ENCODE data around the gene AMN1.
"Not testable (repeated sequence)": the region's sequence is repeated elsewhere in the genome, so short reads cannot be mapped to it uniquely, and the experiment has no call there.

AMN1 gene

DNA sequence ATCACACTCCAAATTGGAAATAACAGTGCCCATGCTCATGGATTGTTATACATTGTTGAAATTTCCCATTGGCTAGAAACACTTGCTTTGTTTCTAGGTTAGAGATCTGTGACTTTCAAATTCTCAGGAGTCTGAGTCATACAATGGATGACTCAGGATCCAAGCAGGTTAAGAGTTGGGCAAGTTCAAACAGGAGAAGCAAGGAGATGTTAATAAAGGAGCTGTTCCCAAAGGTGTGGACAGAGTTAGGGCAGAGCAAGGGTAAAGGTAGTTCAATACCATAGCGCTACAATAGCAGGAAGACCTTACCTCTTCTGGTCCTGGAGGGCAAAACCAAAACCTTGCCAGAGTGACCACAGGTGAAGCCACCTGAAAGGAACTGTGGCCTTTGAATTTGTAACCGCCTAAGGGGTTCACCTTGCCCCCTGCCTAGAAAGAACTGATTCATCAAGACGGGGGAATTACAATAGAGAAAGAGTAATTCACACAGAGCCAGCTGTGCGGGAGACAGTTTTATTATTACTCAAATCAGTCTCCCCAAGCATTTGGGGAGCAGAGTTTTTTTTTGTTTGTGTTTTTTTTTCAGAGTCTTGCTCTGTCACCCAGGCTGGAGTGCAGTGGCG, 4.2 kb upstream of the AMN1 start:
- DNase-seq: peak in 1 of 3 donors; percentile 45

DNA sequence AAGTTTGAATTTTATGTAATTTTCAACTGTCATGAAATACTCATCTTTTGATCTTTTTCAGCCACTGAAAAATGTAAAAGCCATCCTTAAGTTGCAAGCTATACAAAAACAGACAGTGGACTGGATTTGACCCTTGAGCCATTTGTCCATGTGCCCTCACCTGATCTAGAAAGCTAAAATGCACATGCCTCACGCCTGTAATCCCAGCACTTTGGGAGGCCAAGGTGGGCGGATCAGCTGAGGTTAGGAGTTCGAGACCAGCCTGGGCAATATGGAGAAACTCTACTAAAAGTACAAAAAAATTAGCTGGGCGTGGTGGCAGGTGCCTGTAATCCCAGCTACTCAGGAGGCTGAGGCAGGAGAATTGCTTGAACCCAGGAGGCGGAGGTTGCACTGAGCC, 2.4 kb upstream of the AMN1 start:
- DNase-seq: not testable (repeated sequence)

DNA sequence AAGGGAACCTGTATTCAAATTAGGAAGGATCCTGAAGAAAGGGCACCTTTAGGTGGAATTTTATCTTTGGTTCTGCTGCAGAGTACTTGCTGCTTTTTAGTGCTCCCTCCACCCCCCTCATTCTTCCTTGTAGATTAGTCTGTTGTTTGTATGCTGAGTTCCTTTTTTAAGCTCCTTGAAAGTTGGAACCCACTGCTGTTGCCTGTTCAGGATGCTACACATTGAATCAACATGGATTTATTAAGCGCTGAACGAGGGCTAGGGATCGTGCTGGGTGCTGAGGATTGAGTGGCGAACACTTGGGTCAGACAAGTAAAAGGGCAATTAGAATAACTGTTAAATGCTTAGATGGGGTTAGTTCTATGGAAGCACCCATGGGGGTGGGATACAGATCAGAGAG, 884 bp upstream of the AMN1 start:
- no peak for DNase-seq

DNA sequence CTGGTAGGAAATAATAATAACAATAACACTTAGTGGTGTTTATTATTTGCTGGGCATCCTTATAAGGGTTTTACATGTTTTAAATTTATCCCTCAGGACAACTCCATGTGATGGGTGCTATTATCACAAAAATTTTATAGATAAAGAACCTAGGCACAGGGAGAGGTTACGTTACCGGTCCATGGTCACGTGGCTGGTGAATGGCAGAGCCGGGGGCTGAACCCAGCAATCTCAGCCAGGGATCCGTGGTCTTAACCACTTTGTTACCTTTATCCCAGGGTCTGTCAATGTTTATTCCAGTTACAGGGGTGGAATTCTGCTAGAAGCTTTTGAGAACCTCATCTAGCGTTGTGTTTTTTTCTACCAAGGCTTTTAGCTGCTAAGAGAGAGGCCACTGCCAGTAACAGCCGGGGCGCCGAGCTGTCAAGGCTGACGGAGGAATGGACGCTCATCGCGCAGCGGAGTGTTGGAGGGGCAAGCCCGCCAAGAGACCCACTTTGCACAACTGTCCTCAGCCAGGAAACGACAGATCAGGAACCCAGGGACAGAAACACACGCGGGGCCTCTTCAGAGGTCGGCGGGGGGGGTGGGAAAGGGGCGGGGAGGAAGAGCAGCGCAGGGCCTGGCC, 418 bp downstream of the AMN1 start:
- DNase-seq: peak in 1 of 3 donors; percentile 47

DNA sequence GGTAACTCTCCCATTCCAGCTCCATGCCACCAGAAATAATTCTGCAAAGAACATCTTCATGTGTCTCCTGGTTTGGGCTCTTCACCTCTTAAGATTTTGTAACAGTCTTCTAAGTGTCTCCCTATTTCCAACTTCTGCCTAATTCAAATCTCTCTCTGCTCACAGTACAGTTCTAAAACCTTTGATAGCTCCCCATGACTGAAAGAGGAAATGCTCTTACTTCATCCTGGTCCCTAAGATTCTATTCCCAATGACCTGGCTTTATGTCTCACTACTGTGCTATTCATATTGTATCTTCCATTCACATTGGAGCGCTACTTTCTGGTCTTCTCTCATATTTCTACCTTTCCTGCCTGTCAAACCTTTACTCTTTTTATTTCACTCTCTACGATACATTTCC, 1.6 kb downstream of the AMN1 start:
- DNase-seq: peak in 2 of 3 donors; percentile 30 to 44

DNA sequence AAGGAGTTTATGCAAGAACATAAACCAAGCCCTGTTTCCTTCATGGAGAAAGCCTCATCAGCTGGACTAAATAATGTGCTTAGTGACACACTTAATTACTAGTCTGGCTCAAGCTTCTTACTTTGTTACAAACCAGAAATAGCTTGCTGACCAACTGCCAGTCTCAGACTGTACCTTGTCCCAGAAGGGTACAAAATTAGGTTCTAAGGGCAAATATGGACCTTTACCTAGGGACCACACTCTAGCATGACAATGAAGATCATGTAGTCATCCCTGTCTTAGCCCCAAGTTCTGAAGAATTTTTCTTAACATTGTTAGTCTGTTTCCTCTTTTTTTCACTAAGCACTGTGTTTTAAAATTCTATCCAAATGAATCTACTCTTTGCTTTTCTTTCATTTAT, 2.2 kb downstream of the AMN1 start:
- DNase-seq: no peak

DNA sequence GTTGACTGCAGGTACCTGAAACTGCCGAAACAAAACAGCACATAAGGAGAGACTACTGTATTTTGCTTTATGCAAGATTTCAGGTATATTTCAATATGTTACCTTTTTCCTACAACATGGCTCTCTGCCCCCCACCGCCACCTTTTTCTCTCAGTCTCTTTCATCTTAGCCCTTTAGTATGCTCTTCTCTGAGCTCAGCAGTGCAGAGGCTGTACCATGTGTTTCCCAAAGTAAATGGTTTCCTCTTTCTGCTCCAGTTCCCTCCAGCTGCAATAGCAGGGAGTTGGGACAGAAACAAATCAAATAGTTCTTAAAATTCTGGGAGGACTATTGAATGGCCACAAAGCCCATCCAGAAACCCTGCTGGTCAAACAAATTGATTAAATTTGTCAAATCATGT, 4.3 kb downstream of the AMN1 start:
- peak; percentile 37 to 51 (median 43) for DNase-seq

DNA sequence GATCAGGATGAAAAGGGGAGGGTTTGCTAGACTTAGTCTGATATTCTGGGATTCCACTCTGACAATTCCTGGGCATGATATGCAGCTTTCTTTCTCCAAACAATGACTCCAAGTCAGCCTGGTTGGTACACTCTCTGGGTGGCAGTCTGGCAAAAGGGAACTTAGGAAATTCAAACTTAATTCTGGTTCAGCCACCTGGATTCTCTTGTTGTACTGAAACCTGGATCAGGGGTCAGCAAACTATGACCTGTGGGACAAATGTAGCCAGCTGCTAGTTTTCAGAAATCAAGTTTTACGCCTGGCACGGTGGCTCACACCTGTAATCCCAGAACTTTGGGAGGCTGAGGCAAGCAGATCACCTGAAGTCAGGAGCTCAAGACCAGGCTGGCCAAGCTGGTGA, 6.2 kb downstream of the AMN1 start:
- no peak for DNase-seq

DNA sequence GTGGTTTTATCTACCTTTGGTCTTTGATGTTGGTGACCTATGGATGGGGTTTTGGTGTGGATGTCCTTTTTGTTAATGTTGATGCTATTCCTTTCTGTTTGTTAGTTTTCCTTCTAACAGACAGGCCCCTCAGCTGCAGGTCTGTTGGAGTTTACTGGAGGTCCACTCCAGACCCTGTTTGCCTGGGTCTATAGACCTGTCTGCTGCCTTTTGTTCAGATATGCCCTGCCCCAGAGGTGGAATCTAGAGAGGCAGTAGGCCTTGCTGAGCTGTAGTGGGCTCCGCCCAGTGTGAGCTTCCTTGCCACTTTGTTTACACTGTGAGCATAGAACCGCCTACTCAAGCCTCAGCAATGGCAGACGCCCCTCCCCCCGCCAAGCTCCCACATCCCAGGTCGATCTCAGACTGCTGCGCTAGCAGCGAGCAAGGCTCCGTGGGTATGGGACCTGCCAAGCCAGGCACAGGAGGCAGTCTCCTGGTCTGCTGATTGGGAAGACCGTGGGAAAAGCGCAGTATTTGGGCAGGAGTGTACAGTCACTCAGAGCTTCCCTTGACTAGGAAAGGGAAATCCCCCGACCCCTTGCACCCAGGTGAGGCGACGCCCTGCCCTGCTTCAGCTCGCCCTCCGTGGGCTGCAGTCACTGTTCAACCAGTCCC, 10.2 kb downstream of the AMN1 start:
- not testable (repeated sequence) for DNase-seq

DNA sequence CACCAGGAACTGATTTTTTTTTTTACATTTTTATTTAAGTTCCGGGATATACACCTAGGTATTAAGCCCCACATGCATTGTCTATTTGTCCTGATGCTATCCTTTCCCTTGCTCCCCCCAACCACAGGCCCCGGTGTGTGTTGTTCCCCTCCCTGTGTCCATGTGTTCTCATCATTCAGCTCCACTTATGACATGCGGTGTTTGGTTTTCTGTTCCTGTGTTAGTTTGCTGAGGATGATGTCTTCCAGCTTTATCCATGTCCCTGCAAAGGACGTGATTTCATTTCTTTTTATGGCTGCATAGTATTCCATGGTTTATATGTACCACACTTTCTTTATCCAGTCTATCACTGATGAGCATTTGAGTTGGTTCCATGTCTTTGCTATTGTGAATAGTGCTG, 11.8 kb downstream of the AMN1 start:
- DNase-seq: not testable (repeated sequence)

DNA sequence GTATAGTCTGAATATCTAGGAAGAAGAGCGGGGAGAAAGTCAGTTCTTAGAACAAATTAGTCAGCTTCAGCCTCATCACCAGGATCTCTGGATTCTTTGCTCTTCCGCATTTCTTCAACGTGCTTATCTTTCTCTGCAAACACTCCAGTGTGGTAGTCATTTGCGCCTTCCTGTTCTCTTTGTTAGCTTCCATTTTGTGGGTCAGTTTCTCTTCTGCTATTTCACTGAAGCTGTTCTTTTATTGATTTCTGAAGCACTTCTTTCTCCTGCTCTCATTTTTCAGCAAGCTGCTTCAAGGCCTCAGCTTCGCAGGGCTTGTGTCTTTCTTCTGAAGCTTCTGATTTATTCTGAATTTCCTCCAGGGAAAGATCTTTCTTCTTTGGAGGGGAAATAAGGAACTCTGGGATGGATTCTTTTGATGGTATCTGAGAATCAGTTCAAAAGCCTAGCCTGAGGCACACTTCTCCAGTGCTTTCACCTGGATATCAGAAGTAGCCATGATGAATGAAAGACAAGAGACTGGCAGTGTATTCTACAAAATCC, 13.5 kb downstream of the AMN1 start:
- peak; percentile 79 to 91 (median 90) for DNase-seq

DNA sequence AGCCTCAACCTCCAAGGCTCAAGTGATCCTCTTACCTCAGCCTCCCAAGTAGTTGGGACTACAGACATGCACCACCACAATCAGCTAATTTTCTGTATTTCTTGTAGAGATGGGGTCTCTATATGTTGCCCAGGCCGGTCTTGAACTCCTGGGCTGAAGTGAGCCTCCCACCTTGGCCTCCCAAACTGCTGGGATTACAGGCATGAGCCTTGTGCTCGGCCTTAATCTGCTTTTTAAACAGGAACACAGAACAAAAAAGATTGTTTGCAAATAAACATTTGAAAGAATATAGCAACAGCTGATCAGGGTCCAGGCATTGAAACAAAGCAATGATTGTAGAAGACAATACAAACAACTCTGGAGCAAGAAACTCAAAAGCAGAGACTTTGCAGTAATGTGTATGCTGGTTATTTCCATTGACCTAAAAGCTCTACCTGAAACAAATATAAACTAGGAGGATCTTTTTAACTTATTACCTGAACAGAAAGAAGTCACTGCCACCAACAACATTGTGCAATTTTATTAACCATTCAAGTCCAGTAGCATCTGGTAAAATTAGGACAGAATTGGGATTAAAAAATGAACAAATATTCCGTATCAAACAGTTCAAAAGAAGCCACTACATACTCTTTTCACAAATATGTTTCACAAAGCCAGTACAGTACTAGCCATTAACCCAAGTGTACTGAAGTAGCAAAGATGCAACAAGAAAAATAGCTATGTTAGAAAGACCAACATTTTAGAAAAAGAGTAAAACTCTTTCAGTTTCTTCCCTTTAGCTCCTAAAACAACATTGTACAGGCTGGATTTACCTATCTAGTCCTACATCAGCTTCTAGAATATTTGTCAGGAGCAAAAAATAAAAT, 14.2 kb downstream of the AMN1 start:
- DNase-seq: no peak

DNA sequence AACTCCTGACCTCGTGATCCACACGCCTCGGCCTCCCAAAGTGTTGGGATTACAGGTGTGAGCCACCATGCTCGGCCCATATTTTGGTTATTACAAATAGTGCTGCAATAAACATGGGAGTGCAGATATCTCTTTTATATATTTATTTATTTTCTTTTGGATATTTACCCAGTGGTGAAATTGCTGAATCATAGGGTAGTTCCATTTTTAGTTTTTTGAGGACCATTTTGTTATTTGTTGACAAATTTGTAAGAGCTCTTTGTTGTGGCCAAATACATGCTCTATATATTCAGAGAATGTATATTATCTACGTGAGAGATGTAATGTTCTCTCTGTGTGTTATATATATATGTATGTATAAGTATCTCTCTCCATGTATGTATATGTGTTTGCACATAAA, 15.9 kb downstream of the AMN1 start:
- DNase-seq: no peak

DNA sequence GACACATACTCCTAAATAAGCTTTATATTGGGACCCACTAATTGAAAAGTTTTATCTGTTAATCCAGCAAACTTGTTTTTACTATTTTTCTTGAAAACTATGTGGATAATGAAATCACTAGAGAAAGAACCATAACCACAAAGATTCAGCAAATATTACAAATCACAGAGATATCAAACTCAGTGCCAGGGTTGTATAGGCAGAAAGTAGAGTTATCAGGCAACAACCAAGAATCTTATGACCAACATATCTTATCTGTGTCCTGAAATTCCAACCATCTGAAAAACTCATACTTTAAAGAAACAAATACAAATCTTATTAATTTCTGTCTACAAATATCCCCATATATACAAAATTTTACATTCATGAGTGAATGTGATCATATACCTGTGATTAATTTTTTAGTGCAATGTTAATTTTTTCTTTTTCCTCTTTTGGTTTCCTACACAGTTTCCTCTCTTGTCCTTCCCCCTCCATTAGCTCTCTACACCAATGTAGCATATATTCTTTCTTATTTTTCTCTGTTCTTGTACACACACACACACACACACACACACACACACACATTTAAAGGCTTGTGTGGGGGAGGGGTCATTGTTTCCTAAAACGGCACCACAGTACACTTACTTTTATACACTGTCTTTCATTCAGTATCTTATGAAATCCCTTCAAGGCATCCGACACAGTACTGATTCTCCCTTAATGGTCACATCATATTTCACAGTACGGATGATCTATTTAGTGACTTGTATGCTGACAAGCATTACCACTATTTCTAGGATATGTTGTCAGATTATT, 18.6 kb downstream of the AMN1 start:
- no peak for DNase-seq

DNA sequence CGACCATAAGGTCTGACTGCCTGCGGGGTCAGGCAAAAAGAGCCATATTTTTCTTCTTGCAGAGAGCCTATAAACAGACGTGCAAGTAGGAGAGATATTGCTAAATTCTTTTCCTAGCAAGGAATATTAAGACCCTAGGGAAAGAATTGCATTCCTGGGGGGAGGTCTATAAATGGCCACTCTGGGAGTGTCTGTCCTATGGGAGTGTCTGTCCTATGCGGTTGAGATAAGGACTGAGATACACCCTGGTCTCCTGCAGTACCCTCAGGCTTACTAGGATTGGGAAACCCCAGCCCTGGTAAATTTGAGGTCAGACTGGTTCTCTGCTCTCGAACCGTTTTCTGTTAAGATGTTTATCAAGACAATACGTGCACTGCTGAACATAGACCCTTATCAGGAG, 20.7 kb downstream of the AMN1 start:
- not testable (repeated sequence) for DNase-seq

DNA sequence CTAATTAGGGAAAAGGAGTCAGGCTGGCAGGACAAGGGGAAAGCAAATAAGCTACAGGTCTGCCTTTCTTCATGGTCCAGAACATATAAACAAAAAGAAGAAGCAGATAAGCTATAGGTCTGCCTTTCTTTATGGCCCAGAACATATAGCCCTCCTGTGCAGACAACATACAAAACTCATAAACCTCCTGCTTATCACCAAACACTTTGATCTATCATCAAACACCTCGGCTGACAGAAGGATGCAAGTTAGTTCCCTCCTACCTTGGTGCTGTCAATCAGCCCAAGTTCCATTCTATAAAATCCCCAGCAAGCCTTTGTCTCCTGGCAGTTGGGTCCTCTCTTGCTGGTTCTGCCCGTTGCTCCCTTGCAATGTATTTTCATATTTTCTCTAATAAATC, 23.2 kb downstream of the AMN1 start:
- DNase-seq: no peak

DNA sequence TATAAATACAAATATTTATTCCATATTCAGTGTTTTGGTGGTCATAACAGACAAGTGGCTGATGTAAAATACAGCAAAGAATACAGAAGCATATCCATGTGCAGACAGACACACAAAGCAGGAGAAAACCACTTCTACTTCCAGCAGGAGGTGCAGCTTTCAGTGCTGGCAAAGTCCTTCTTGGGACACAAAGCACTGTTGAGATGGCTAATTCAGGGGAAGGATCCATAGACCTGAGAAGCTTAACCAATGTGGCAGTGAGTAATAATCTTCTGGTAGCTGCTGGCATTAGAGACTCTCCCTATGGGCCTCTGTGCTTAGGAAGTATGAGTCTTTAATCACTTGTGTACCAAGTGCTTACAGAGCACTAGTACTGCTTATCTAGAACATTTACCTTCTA, 26.8 kb downstream of the AMN1 start:
- DNase-seq: peak; percentile 10 to 28 (median 28)

DNA sequence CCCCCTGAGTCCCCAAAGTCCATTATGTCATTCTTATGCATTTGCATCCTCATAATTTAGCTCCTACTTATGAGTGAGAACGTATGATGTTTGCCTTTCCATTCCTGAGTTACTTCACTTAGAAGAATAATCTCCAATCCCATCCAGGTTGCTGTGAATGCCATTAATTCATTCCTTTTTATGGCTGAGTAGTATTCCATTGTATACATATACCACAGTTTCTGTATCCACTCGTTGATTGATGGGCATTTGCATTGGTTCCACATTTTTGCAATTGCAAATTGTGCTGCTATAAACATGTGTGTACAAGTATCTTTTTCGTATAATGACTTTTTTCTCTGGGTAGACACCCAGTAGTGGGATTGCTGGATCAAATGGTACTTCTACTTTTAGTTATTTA, 38.9 kb downstream of the AMN1 start:
- not testable (repeated sequence) for DNase-seq

DNA sequence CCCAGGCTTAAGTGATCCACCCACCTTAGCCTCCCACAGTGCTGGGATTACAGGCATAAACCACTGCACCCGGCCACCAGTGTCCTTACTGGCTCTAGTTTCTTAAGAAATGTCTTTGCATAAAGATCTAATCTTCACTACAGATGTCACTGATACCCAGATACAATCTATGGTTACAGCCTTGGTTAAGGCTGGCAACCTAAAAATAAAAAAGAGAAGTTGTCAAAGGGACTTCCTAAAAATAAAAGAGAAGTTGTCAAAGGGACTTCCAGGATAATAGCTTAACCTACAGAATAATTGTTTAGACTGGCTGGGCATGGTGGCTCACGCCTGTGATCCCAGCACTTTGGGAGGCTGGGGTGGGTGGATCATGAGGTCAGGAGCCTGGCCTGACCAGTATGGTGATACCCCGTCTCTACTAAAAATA, 41.7 kb downstream of the AMN1 start:
- peak; percentile 71 to 91 (median 86) for DNase-seq

DNA sequence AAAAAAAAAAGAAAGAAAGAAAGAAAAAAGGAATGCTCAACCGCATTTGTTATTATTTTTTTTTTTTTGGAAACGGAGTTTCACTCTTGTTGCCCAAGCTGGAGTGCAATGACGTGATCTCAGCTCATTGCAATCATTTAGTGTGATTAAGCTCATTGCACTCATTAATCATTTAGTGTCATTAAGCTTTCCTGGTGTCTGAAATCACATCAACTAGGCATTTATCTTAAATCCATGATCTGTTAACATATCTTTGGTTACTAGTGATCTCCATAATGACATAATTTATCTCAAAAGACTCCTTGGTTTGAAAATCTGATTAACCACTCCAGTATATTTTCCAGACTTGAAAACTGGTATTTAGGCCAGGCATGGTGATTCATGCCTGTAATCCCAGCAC, 43.0 kb downstream of the AMN1 start:
- DNase-seq: no peak

DNA sequence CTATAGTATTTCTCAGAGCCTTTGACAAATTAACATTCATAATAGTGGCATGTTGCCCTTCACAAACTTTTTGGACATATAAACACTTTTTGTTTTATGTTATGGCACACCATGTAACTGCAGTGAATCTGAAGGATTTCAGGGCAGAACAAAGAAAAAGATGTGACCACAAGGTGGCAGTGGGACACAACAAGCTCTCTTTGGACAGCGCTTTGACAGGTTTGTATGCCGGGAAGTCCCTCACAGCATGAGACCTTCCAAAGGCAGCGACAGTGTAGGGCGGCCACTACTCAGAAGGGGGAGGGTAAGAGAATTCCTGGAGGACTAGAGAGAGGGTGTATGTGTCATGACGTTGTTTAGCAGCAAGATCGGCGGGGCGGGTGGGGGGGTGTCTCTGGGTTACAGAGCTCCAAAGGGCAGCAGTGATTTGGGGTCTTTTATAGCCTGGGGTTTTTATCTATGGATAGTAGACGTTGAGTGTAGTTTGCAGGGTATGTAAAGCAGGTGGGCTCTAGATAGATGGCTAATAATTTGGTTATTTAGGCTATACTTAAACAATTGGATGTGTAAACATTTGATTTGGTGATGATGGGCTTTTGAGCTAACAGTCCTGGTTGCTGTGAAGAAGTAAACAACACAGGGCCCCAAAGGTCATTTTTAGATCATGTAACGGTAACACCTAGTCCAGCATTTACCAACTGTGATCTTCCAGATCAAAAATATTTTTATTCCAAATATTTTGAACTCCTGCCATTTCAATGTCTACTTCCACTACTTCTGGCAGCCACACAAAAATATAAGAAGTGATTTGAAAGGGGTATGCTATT, 46.5 kb downstream of the AMN1 start:
- DNase-seq: peak; percentile 87 to 92 (median 89)
